Natural killer cell (primary cell): Measurements from ENCODE around the gene KAZN. TPM values are rescaled to one million over a fixed set of nuclear protein-coding genes. Genes with fewer than 3 reads are reported as not detected.

Experiments
- ATAC-seq, 3 donors: fragments of 150-1000 bp in 2 of 3; fragments of 200-7000 bp in 1 of 3; cut with Tn5 transposase; 1 replicate in 1 of 3; 2 replicates in 2 of 3; pipeline ENCODE4 v1.10.0; 2021; ENCODE audit warnings: mild to moderate bottlenecking in 2 of 3, moderate library complexity in 2 of 3
- DNase-seq, 2 donors: peaks; one replicate each; pipeline versions ENCODE4 v3.0.0 to v3.0.0-alpha.2; 2013 to 2021; ENCODE audit warnings: mixed read lengths in 1 of 2
- H3K27ac ChIP-seq: one replicate; pipeline ENCODE4 v1.5.1; 2013; ENCODE audit warnings: mild to moderate bottlenecking, low read length
- H3K27me3 ChIP-seq: one replicate; pipeline ENCODE4 v1.6.1; 2013; ENCODE audit warnings: low read length; ENCODE audit not compliant: control insufficient read depth, insufficient read depth
- H3K36me3 ChIP-seq: one replicate; pipeline ENCODE4 v1.6.1; 2013; ENCODE audit warnings: low read length; ENCODE audit not compliant: control insufficient read depth, insufficient read depth
- H3K4me1 ChIP-seq: one replicate; pipeline ENCODE4 v1.6.1; 2013; ENCODE audit warnings: low read length; ENCODE audit not compliant: control insufficient read depth, insufficient read depth
- H3K4me3 ChIP-seq: one replicate; pipeline ENCODE4 v1.5.1; 2013; ENCODE audit warnings: low read length
- H3K9me3 ChIP-seq: one replicate; pipeline ENCODE4 v1.6.1; 2013; ENCODE audit warnings: low read length; ENCODE audit not compliant: control insufficient read depth, insufficient read depth
- H3K27ac Mint-ChIP-seq, 2 donors: one replicate each; pipeline ENCODE4 v1.8.0; 2022; ENCODE audit warnings: mild to moderate bottlenecking in 2 of 2, mixed read lengths in 2 of 2, moderate library complexity in 1 of 2
- H3K27me3 Mint-ChIP-seq, 2 donors: one replicate each; pipeline ENCODE4 v1.8.0; 2022; ENCODE audit warnings: low read depth in 2 of 2, mixed read lengths in 2 of 2
- H3K36me3 Mint-ChIP-seq: one replicate; pipeline ENCODE4 v1.8.0; 2022; ENCODE audit warnings: mixed read lengths
- H3K4me1 Mint-ChIP-seq, 2 donors: one replicate each; pipeline ENCODE4 v1.8.0; 2022; ENCODE audit warnings: mixed read lengths in 2 of 2
- H3K4me3 Mint-ChIP-seq: one replicate; pipeline ENCODE4 v1.8.0; 2022; ENCODE audit warnings: mild to moderate bottlenecking, moderate library complexity, mixed read lengths
- H3K9me3 Mint-ChIP-seq, 2 donors: one replicate each; pipeline ENCODE4 v1.8.0; 2022; ENCODE audit warnings: mixed read lengths in 2 of 2
- CTCF ChIP-seq: fragments of 200-600 bp; IDR thresholded peaks from one replicate; pipeline ENCODE4 v1.8.0; 2022; ENCODE audit warnings: antibody characterized with exemption
- WGBS: methylation state at CpG from one replicate; pipeline ENCODE4 v1.1.7; 2013; ENCODE audit warnings: missing lambda C conversion rate; ENCODE audit not compliant: insufficient coverage; 5-methylcytosine and 5-hydroxymethylcytosine counted together
- intact Hi-C: fragments of 100-400 bp; cut with micrococcal nuclease; formaldehyde crosslinking; loops from one replicate; pipeline ENCODE4 v1.14.2; 2022
- total RNA-seq, 4 donors: library from RNA; stranded (reverse); fragments of 120-200 nt in 1 of 4; gene quantifications; one replicate each; pipeline versions ENCODE4 v1.2.3 to v1.2.4, GENCODE V29; 2013 to 2022

KAZN gene
- total RNA-seq, 3 donors from 2014 or later (not counting 1 experiment from before 2014, with no cell fraction given) = 1.2 to 2.0 (median 1.7) TPM

GRCh38 chr1:14940285-14940870 lies 341.9 kb downstream of the KAZN start:
- WGBS = 87% methylated on average over 6 of the region's 7 CpGs

GRCh38 chr1:14941864-14942263 lies 343.4 kb downstream of the KAZN start:
- Histone ChIP-seq H3K9me3 (no peaks in the 10 kb centered on the region), H3K27ac (no peak overlapping the region), H3K36me3 (no peaks in the 10 kb centered on the region), H3K4me3 (no peak overlapping the region), H3K27me3 (no peaks in the 10 kb centered on the region), H3K4me1 (no peaks in the 10 kb centered on the region)
- Mint-ChIP-seq H3K4me1 (no peaks in the 10 kb centered on the region), H3K9me3 (no peaks in the 10 kb centered on the region), H3K27me3 (peaks cover 0 to 13% of the 10 kb centered on the region in 2 donors), H3K27ac (no peak overlapping the region), H3K4me3 (no peak overlapping the region), H3K36me3 (no peaks in the 10 kb centered on the region)
- DNase-seq (no peak), ATAC-seq (no peak)
- no peak for TF ChIP-seq CTCF
- WGBS = 86% methylated on average over 9 of the region's 9 CpGs
- intact Hi-C loops = no loop called here

More at GRCh38 chr1:14940285-14940870, 341.9 kb downstream of the KAZN start:
- Histone ChIP-seq H3K9me3 (no peaks in the 10 kb centered on the region), H3K27me3 (no peaks in the 10 kb centered on the region), H3K4me1 (no peaks in the 10 kb centered on the region), H3K4me3 (no peak overlapping the region), H3K36me3 (no peaks in the 10 kb centered on the region), H3K27ac (no peak overlapping the region)
- H3K27me3 Mint-ChIP-seq = peaks cover 0 to 13% of the 10 kb centered on the region in 2 donors
- DNase-seq (no peak), ATAC-seq (no peak)
- intact Hi-C loops = no loop called here
- no peaks in the 10 kb centered on the region for H3K36me3 Mint-ChIP-seq
- TF ChIP-seq CTCF = no peak
- no peak overlapping the region for H3K27ac Mint-ChIP-seq
- no peaks in the 10 kb centered on the region for H3K9me3 Mint-ChIP-seq
- no peak overlapping the region for H3K4me3 Mint-ChIP-seq
- H3K4me1 Mint-ChIP-seq = no peaks in the 10 kb centered on the region

- Histone ChIP-seq H3K9me3 (no peaks in the 10 kb centered on the region), H3K4me1 (no peaks in the 10 kb centered on the region), H3K27me3 (no peaks in the 10 kb centered on the region), H3K36me3 (no peaks in the 10 kb centered on the region), H3K4me3 (no peak overlapping the region), H3K27ac (no peak overlapping the region)
- DNase-seq (no peak), ATAC-seq (no peak)
- no peak for TF ChIP-seq CTCF
- H3K27ac Mint-ChIP-seq = no peak overlapping the region
- H3K4me3 Mint-ChIP-seq = no peak overlapping the region
- intact Hi-C loops = no loop called here
- H3K4me1 Mint-ChIP-seq = no peaks in the 10 kb centered on the region
- no peaks in the 10 kb centered on the region for H3K36me3 Mint-ChIP-seq
- 71% methylated on average over 11 of the region's 12 CpGs for WGBS
- peaks cover 0 to 14% of the 10 kb centered on the region in 2 donors for H3K27me3 Mint-ChIP-seq
- no peaks in the 10 kb centered on the region for H3K9me3 Mint-ChIP-seq
These were observed 346.0 kb downstream of the KAZN start for GRCh38 chr1:14944471-14944985.
